ENCODE results near the gene OSBPL8. TPM values are rescaled to one million over a fixed set of nuclear protein-coding genes. Genes with fewer than 3 reads are reported as not detected.

The OSBPL8 gene
- total RNA-seq, 2 experiments from 2014 or later, result 154 to 160 TPM

DNA sequence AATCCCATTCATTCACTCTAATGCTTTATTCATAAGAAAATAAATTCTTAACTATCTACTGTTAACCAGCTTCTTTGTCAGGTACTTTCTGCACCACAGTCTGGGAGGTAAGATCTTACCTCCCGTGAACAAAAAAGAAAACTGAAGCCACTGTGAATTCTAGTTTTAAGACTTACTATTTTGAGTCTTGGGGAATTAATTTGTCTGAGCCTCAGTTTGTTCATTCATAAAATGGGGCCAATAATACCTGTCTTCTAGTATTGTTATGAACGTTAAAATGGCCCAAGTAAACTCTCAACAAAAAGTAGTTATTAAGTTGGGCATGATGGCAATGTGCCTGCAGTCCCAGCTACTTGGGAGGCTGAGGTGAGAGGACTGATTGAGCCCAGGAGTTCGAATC lies 151.9 kb downstream of the OSBPL8 start:
- ATAC-seq (ENCODE audit: poor library complexity) (no peak), DNase-seq (no peak)
- Histone ChIP-seq H3K27ac (ENCODE audit: low read depth in 1 of 2, low read length in 2 of 2) (no peak overlapping the region), H3K36me3 (ENCODE audit: insufficient read depth, low read length) (peaks cover 16% of the 10 kb centered on the region), H3K4me1 (ENCODE audit: insufficient read depth, low read length) (no peaks in the 10 kb centered on the region), H3K4me3 (ENCODE audit: low read length) (no peak overlapping the region), H3K9me3 (ENCODE audit: control insufficient read depth in 1 of 2, insufficient read depth in 1 of 2, low read length in 2 of 2) (no peaks in the 10 kb centered on the region), H3K27me3 (ENCODE audit: control insufficient read depth in 1 of 2, insufficient read depth in 2 of 2, low read length in 2 of 2) (no peaks in the 10 kb centered on the region)
- no peaks in the 10 kb centered on the region for H3K27me3 Mint-ChIP-seq
- H3K4me1 Mint-ChIP-seq (ENCODE audit: low read depth), result peaks cover 14% of the 10 kb centered on the region
- peaks cover 51% of the 10 kb centered on the region for H3K36me3 Mint-ChIP-seq (ENCODE audit: low read depth)
- POLR2A ChIA-PET, result interaction anchor here (0.6 kb wide), 1 partner anchor 896 kb away, joined by 3 read pairs; the partner anchor contains the start of gene KRR1
- H3K27ac Mint-ChIP-seq, result no peak overlapping the region
- TF ChIP-seq, protein P1, sequence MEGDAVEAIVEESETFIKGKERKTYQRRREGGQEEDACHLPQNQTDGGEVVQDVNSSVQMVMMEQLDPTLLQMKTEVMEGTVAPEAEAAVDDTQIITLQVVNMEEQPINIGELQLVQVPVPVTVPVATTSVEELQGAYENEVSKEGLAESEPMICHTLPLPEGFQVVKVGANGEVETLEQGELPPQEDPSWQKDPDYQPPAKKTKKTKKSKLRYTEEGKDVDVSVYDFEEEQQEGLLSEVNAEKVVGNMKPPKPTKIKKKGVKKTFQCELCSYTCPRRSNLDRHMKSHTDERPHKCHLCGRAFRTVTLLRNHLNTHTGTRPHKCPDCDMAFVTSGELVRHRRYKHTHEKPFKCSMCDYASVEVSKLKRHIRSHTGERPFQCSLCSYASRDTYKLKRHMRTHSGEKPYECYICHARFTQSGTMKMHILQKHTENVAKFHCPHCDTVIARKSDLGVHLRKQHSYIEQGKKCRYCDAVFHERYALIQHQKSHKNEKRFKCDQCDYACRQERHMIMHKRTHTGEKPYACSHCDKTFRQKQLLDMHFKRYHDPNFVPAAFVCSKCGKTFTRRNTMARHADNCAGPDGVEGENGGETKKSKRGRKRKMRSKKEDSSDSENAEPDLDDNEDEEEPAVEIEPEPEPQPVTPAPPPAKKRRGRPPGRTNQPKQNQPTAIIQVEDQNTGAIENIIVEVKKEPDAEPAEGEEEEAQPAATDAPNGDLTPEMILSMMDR (IDR thresholded peaks at IDR 0.05), result no peak
- no peaks in the 10 kb centered on the region for H3K9me3 Mint-ChIP-seq
- H3K4me3 Mint-ChIP-seq, result no peak overlapping the region
- intact Hi-C loops (cut with DNase I, micrococcal nuclease), result no loop called here
- CTCF ChIA-PET, result interaction anchor here (0.6 to 1.4 kb wide), 3 partner anchors 13 to 319 kb away, joined by 3 to 5 read pairs (median 3); no protein-coding TSS in a partner anchor

DNA sequence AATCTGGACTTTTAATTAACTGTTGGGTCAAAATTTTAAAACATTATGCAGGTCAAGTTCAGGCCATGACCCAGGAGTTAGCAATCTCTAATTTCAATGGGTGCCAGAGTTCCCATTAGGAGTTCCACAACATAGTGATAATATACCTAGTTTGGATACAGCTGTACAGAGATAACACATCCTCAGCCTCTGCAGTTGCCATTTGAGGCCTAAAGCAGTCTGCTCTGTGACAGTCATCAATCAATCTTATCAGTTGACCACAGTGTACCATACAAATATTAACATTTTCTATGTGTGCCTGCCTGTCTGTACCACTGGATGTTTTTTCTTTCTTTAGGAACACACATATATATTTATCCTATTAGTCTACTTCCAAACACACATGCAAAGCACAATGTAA lies 157.3 kb downstream of the OSBPL8 start:
- H3K27ac ChIP-seq (ENCODE audit: low read depth in 1 of 2, low read length in 2 of 2), result no peak overlapping the region
- H3K36me3 Mint-ChIP-seq (ENCODE audit: low read depth), result peaks cover 75% of the 10 kb centered on the region
- no peaks in the 10 kb centered on the region for H3K4me1 ChIP-seq (ENCODE audit: insufficient read depth, low read length)
- H3K4me3 Mint-ChIP-seq, result no peak overlapping the region
- no peak overlapping the region for H3K27ac Mint-ChIP-seq
- H3K27me3 Mint-ChIP-seq, result no peaks in the 10 kb centered on the region
- no peaks in the 10 kb centered on the region for H3K9me3 ChIP-seq (ENCODE audit: control insufficient read depth in 1 of 2, insufficient read depth in 1 of 2, low read length in 2 of 2)
- TF ChIP-seq, protein P1 (IDR thresholded peaks at IDR 0.05), result no peak
- no peaks in the 10 kb centered on the region for H3K4me1 Mint-ChIP-seq (ENCODE audit: low read depth)
- DNase-seq (no peak), ATAC-seq (ENCODE audit: poor library complexity) (no peak)
- H3K36me3 ChIP-seq (ENCODE audit: insufficient read depth, low read length), result peaks cover 35% of the 10 kb centered on the region
- CTCF ChIA-PET, result no interaction called here
- H3K9me3 Mint-ChIP-seq, result no peaks in the 10 kb centered on the region
- no peak overlapping the region for H3K4me3 ChIP-seq (ENCODE audit: low read length)
- H3K27me3 ChIP-seq (ENCODE audit: control insufficient read depth in 1 of 2, insufficient read depth in 2 of 2, low read length in 2 of 2), result no peaks in the 10 kb centered on the region
- POLR2A ChIA-PET, result no interaction called here
- intact Hi-C loops (cut with DNase I, micrococcal nuclease), result no loop called here

GRCh38 chr12:76400136-76400535 lies 159.4 kb downstream of the OSBPL8 start:
- Mint-ChIP-seq H3K4me1 (ENCODE audit: low read depth) (no peaks in the 10 kb centered on the region), H3K27ac (no peak overlapping the region), H3K36me3 (ENCODE audit: low read depth) (peaks cover 82% of the 10 kb centered on the region), H3K4me3 (no peak overlapping the region), H3K27me3 (no peaks in the 10 kb centered on the region), H3K9me3 (no peaks in the 10 kb centered on the region)
- Histone ChIP-seq H3K4me1 (ENCODE audit: insufficient read depth, low read length) (no peaks in the 10 kb centered on the region), H3K9me3 (ENCODE audit: control insufficient read depth in 1 of 2, insufficient read depth in 1 of 2, low read length in 2 of 2) (no peaks in the 10 kb centered on the region), H3K36me3 (ENCODE audit: insufficient read depth, low read length) (peaks cover 43% of the 10 kb centered on the region), H3K4me3 (ENCODE audit: low read length) (no peak overlapping the region), H3K27me3 (ENCODE audit: control insufficient read depth in 1 of 2, insufficient read depth in 2 of 2, low read length in 2 of 2) (no peaks in the 10 kb centered on the region), H3K27ac (ENCODE audit: low read depth in 1 of 2, low read length in 2 of 2) (no peak overlapping the region)
- POLR2A ChIA-PET, result no interaction called here
- no peak for DNase-seq
- TF ChIP-seq, protein P1 (IDR thresholded peaks at IDR 0.05), result no peak
- no peak for ATAC-seq (ENCODE audit: poor library complexity)
- intact Hi-C loops (cut with DNase I, micrococcal nuclease), result no loop called here
- CTCF ChIA-PET, result no interaction called here

Data from CD4-positive, alpha-beta T cell (primary cell).